K562 (cell line): ENCODE data around the gene MACROD2. TPM values are rescaled to one million over a fixed set of nuclear protein-coding genes. Genes with fewer than 3 reads are reported as not detected.

Experiments used
- ATAC-seq: fragments of 200-7000 bp; cut with Tn5 transposase; 3 replicates; pipeline ENCODE4 v1.9.1; 2020; ENCODE audit warnings: moderate library complexity
- BruUV-seq: library from RNA; stranded (reverse); fragments of 400-500 nt; replicated peaks from 2 replicates; lab custom pipeline; 2021; lab: Mats Ljungman, UMichigan
- CTCF ChIA-PET: fragments of 300-600 bp; formaldehyde crosslinking; extraction: SDS; loops from one replicate; lab custom pipeline; 2021; ENCODE audit warnings: low intra/inter-chr PET ratio; lab: Yijun Ruan, JAX
- POLR2A ChIA-PET: fragments of 300-600, 350-650 bp; sonication (Branson Sonifier 250); formaldehyde crosslinking; extraction: SDS; loops from one replicate; lab custom pipeline; 2021; ENCODE audit warnings: antibody characterized with exemption, inconsistent platforms; lab: Yijun Ruan, JAX
- DNase-seq, 4 experiments: peaks; one replicate each; pipeline versions ENCODE4 v3.0.0 to v3.0.0-alpha.2; 2011 to 2018; ENCODE audit warnings: low spot score in 3 of 4, mixed read lengths in 3 of 4; ENCODE audit errors: extremely low read depth in 1 of 4
- FAIRE-seq: peaks from 2 replicates; lab custom pipeline; 2011; peaks lifted over from hg19 to GRCh38; lab: Jason Lieb, UNC
- H2AFZ ChIP-seq: 2 replicates; pipeline ENCODE4 v1.6.0; 2011; ENCODE audit warnings: low read depth, low read length, control low read depth, inconsistent platforms
- H3K27ac ChIP-seq: fragments of 200-600 bp; 3 replicates; pipeline ENCODE4 v1.8.0; 2011; ENCODE audit warnings: low read depth, mild to moderate bottlenecking, control low read depth, inconsistent platforms, low read length, moderate library complexity, mixed read lengths; ENCODE audit errors: extremely low read depth
- H3K27me3 ChIP-seq, 2 experiments: fragments of 300-600 bp in 1 of 2; 2 replicates in 1 of 2; 3 replicates in 1 of 2; pipeline versions ENCODE4 v1.6.0 to v1.8.0; 2011; ENCODE audit warnings: inconsistent platforms in 2 of 2, low read length in 2 of 2, mild to moderate bottlenecking in 1 of 2, mixed read lengths in 1 of 2, moderate library complexity in 1 of 2; ENCODE audit not compliant: control insufficient read depth in 2 of 2, insufficient read depth in 2 of 2
- H3K36me3 ChIP-seq: fragments of 300-600 bp; 3 replicates; pipeline ENCODE4 v1.8.0; 2011; ENCODE audit warnings: mild to moderate bottlenecking, low read length, inconsistent platforms; ENCODE audit not compliant: control insufficient read depth, insufficient read depth
- H3K4me1 ChIP-seq, 2 experiments: fragments of 200-600 bp in 1 of 2; replicated peaks in 1 of 2; 2 replicates in 1 of 2; 3 replicates in 1 of 2; pipeline versions ENCODE4 v1.5.1 to v1.8.0; 2011; ENCODE audit warnings: inconsistent platforms in 2 of 2, low read length in 2 of 2, mild to moderate bottlenecking in 1 of 2, mixed read lengths in 1 of 2, moderate library complexity in 1 of 2; ENCODE audit not compliant: control insufficient read depth in 2 of 2, insufficient read depth in 2 of 2
- H3K4me2 ChIP-seq: 2 replicates; pipeline ENCODE4 v1.6.1; 2011; ENCODE audit warnings: low read length, control low read depth, inconsistent platforms, mixed read lengths; ENCODE audit not compliant: insufficient read depth
- H3K4me3 ChIP-seq: fragments of 200-600 bp; sonication (generic), shearing (Covaris generic); 2 replicates; pipeline ENCODE4 v1.5.1; 2016; ENCODE audit warnings: control low read depth, inconsistent platforms
- H3K79me2 ChIP-seq: fragments of 200-600 bp; 3 replicates; pipeline ENCODE4 v1.8.0; 2011; ENCODE audit warnings: low read length, inconsistent platforms; ENCODE audit not compliant: control insufficient read depth, insufficient read depth
- H3K9ac ChIP-seq, 2 experiments: 2 replicates each; pipeline versions ENCODE4 v1.6.0 to v1.6.1; 2011; ENCODE audit warnings: low read depth in 2 of 2, low read length in 2 of 2, control low read depth in 1 of 2, inconsistent platforms in 1 of 2, mild to moderate bottlenecking in 1 of 2, mixed read lengths in 1 of 2; ENCODE audit not compliant: insufficient read depth in 1 of 2
- H3K9me1 ChIP-seq: one replicate; pipeline ENCODE4 v1.6.0; 2011; ENCODE audit warnings: inconsistent platforms, mild to moderate bottlenecking, low read length, moderate library complexity; ENCODE audit not compliant: control insufficient read depth, insufficient read depth
- H3K9me3 ChIP-seq: replicated peaks from 2 replicates; pipeline ENCODE4 v1.5.1; 2011; ENCODE audit warnings: low read depth, low read length, inconsistent platforms; ENCODE audit not compliant: control insufficient read depth, insufficient read depth
- H4K20me1 ChIP-seq: replicated peaks from 2 replicates; pipeline ENCODE4 v1.6.1; 2011; ENCODE audit warnings: low read length, inconsistent platforms, mixed read lengths; ENCODE audit not compliant: control insufficient read depth, insufficient read depth
- ATF7 ChIP-seq: fragments of 450-650 bp; IDR thresholded peaks from 2 replicates; pipeline ENCODE4 v1.7.1; 2014; ENCODE audit warnings: mild to moderate bottlenecking, moderate library complexity
- EP300 ChIP-seq: IDR thresholded peaks from 2 replicates; pipeline ENCODE4 v1.6.1; 2012; ENCODE audit warnings: low read length, improper control_type of control experiment
- HLTF ChIP-seq: fragments of 450-650 bp; IDR thresholded peaks from 2 replicates; pipeline ENCODE4 v1.6.1; 2016
- JUNB ChIP-seq: fragments of 450-650 bp; formaldehyde crosslinking; conservative IDR thresholded peaks from 2 replicates; pipeline ENCODE4 v1.4.0; 2020; ENCODE audit warnings: mild to moderate bottlenecking
- MAFG ChIP-seq: fragments of 450-650 bp; conservative IDR thresholded peaks from 2 replicates; pipeline ENCODE4 v1.6.1; 2016; ENCODE audit warnings: missing genetic modification characterization, missing compliant biosample characterization
- TBP ChIP-seq: optimal IDR thresholded peaks from 2 replicates; pipeline ENCODE3; 2011; ENCODE audit warnings: low read depth, low read length, improper control_type of control experiment
- XRCC3 ChIP-seq: fragments of 450-650 bp; IDR thresholded peaks from 2 replicates; pipeline ENCODE4 v1.6.1; 2017; ENCODE audit warnings: mild to moderate bottlenecking, moderate library complexity
- WGBS: fragments of 100-300 bp; shearing (Covaris generic); methylation state at CpG from one replicate; pipeline ENCODE4 v1.1.6; 2016; ENCODE audit warnings: low coverage, mixed read lengths; ENCODE audit not compliant: insufficient coverage; ENCODE audit errors: missing lambda C conversion rate; 5-methylcytosine and 5-hydroxymethylcytosine counted together
- in situ Hi-C: fragments of 300-500 bp; cut with MboI; formaldehyde crosslinking; loops from 4 replicates; pipeline ENCODE4 v1.15.0; 2018; ENCODE audit warnings: inconsistent platforms, mixed read lengths
- intact Hi-C: fragments of 100-400 bp; cut with micrococcal nuclease; formaldehyde crosslinking; loops from 2 replicates; pipeline ENCODE4 v1.14.2; 2022
- polyA plus RNA-seq, 8 experiments: library from polyadenylated mRNA; depleted of rRNA in 4 of 8; stranded (reverse) in 5 of 8; unstranded in 3 of 8; fragments of >200 nt; fragmentation: Nextera tagmentation in 2 of 8; fragmentation: Illumina TruSeq in 1 of 8; extraction: Ambion mirVana in 2 of 8; extraction: Trizol in 1 of 8; gene quantifications; 2 replicates each; pipeline versions ENCODE4 v1.2.1 to v1.2.3, GENCODE V29; 2011 to 2014; ENCODE audit warnings: inconsistent platforms in 1 of 8, missing spikeins in 1 of 8
- total RNA-seq, 7 experiments: library from RNA; depleted of rRNA in 6 of 7; stranded (reverse); fragments of >200 nt in 6 of 7; fragmentation: Illumina TruSeq in 2 of 7; extraction: Trizol in 2 of 7; gene quantifications; 2 replicates each; pipeline versions ENCODE4 v1.2.1 to v1.2.3, GENCODE V29; 2011 to 2021; ENCODE audit warnings: low replicate concordance in 1 of 7
- TF ChIP-seq, protein P1 (sequence below): fragments of 250-450 bp; sonication (Bioruptor Pico); IDR thresholded peaks from 2 replicates; pipeline ENCODE4 v1.4.0; 2020; ENCODE audit warnings: mild to moderate bottlenecking, moderate library complexity, borderline replicate concordance

The MACROD2 gene
- total and polyA plus RNA-seq, 9 of the 15 experiments (the other 6 are each of a cell fraction or from before 2014, with no cell fraction given), result not detected

DNA sequence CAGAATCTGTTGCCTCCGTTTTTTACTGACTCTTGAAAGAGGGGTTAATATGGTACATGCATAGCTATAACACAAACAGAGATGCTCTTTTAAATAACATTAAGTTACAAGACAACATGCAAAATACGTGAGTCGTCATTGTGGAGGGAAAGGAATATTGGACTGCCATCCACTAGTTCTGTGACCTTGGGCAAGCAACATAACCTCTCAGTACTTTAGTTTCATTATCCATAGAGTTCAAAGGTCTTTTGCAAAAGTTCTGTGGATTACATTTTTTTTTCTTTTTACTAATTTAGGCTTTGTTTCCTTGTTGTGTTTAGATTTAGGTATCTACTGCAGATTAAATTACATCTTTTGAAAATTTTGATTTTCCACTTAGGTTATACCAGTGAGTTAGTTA is 70.5 kb downstream of the MACROD2 start:
- no peak for FAIRE-seq
- TF ChIP-seq TBP (no peak), JUNB (CRISPR knock-in tag) (no peak), XRCC3 (no peak), MAFG (tag) (no peak), HLTF (no peak), ATF7 (no peak), EP300 (no peak)
- TF ChIP-seq, protein P1, sequence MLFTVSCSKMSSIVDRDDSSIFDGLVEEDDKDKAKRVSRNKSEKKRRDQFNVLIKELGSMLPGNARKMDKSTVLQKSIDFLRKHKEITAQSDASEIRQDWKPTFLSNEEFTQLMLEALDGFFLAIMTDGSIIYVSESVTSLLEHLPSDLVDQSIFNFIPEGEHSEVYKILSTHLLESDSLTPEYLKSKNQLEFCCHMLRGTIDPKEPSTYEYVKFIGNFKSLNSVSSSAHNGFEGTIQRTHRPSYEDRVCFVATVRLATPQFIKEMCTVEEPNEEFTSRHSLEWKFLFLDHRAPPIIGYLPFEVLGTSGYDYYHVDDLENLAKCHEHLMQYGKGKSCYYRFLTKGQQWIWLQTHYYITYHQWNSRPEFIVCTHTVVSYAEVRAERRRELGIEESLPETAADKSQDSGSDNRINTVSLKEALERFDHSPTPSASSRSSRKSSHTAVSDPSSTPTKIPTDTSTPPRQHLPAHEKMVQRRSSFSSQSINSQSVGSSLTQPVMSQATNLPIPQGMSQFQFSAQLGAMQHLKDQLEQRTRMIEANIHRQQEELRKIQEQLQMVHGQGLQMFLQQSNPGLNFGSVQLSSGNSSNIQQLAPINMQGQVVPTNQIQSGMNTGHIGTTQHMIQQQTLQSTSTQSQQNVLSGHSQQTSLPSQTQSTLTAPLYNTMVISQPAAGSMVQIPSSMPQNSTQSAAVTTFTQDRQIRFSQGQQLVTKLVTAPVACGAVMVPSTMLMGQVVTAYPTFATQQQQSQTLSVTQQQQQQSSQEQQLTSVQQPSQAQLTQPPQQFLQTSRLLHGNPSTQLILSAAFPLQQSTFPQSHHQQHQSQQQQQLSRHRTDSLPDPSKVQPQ (CRISPR knock-in tag), result no peak
- ChIA-PET CTCF (no interaction called here), POLR2A (no interaction called here)
- Histone ChIP-seq H4K20me1 (no peaks in the 10 kb centered on the region), H2AFZ (no peak overlapping the region), H3K4me3 (no peak overlapping the region), H3K4me1 (no peaks in the 10 kb centered on the region), H3K9ac (no peak overlapping the region), H3K27me3 (no peaks in the 10 kb centered on the region), H3K36me3 (no peaks in the 10 kb centered on the region), H3K79me2 (no peaks in the 10 kb centered on the region), H3K9me3 (no peaks in the 10 kb centered on the region), H3K27ac (no peak overlapping the region), H3K4me2 (no peak overlapping the region), H3K9me1 (no peaks in the 10 kb centered on the region)
- 0% methylated on average over 3 of the region's 3 CpGs for WGBS
- no peak for ATAC-seq
- in situ Hi-C loops, result no loop called here
- intact Hi-C loops, result no loop called here
- BruUV-seq, result no TSS peak
- no peak for DNase-seq
